CD14-positive monocyte (primary cell): ENCODE data around the gene GALNTL6. TPM values are rescaled to one million over a fixed set of nuclear protein-coding genes. Genes with fewer than 3 reads are reported as not detected.

Source experiments
- DNase-seq, 3 donors: peaks; one replicate each; pipeline ENCODE4 v3.0.0-alpha.2; 2011 to 2022
- H2AFZ ChIP-seq: 2 replicates; pipeline ENCODE4 v1.6.0; 2012; ENCODE audit warnings: mild to moderate bottlenecking, low read depth, low read length, inconsistent platforms; ENCODE audit not compliant: insufficient read depth, poor library complexity, severe bottlenecking
- H3K27ac ChIP-seq, 2 donors: 1 replicate in 1 of 2; 2 replicates in 1 of 2; pipeline ENCODE4 v1.5.1; 2012 to 2013; ENCODE audit warnings: low read length in 2 of 2, control low read depth in 1 of 2, inconsistent platforms in 1 of 2, low read depth in 1 of 2, mild to moderate bottlenecking in 1 of 2
- H3K27me3 ChIP-seq, 2 donors: one replicate each; pipeline versions ENCODE4 v1.6.0 to v1.6.1; 2011 to 2013; ENCODE audit warnings: low read length in 2 of 2; ENCODE audit not compliant: control insufficient read depth in 2 of 2, insufficient read depth in 2 of 2
- H3K36me3 ChIP-seq, 2 donors: replicated peaks in 1 of 2; 1 replicate in 1 of 2; 2 replicates in 1 of 2; pipeline versions ENCODE4 v1.5.1 to v1.6.1; 2012 to 2013; ENCODE audit warnings: low read length in 2 of 2, control low read depth in 1 of 2, inconsistent platforms in 1 of 2, mild to moderate bottlenecking in 1 of 2; ENCODE audit not compliant: insufficient read depth in 2 of 2, control insufficient read depth in 1 of 2
- H3K4me1 ChIP-seq, 2 donors: 1 replicate in 1 of 2; 2 replicates in 1 of 2; pipeline versions ENCODE4 v1.5.1 to v1.6.1; 2012 to 2013; ENCODE audit warnings: low read length in 2 of 2, control low read depth in 1 of 2, inconsistent platforms in 1 of 2, mild to moderate bottlenecking in 1 of 2, moderate library complexity in 1 of 2; ENCODE audit not compliant: insufficient read depth in 2 of 2, control insufficient read depth in 1 of 2
- H3K4me2 ChIP-seq: replicated peaks from 2 replicates; pipeline ENCODE3; 2012; ENCODE audit warnings: low read length, moderate library complexity, mild to moderate bottlenecking; ENCODE audit not compliant: poor library complexity, severe bottlenecking; ENCODE audit errors: extremely low read depth
- H3K4me3 ChIP-seq, 3 experiments: fragments of 200-600 bp in 1 of 3; sonication (generic) in 1 of 3; replicated peaks in 1 of 3; 1 replicate in 2 of 3; 2 replicates in 1 of 3; pipeline ENCODE4 v1.5.1; 2011 to 2013; ENCODE audit warnings: low read length in 3 of 3, mild to moderate bottlenecking in 3 of 3, control low read depth in 2 of 3, low read depth in 2 of 3, inconsistent platforms in 1 of 3, moderate library complexity in 1 of 3
- H3K79me2 ChIP-seq: 2 replicates; pipeline ENCODE4 v1.6.0; 2012; ENCODE audit warnings: mild to moderate bottlenecking, control low read depth, inconsistent platforms, low read length, moderate library complexity; ENCODE audit not compliant: insufficient read depth
- H3K9ac ChIP-seq: 2 replicates; pipeline ENCODE4 v1.6.0; 2017; ENCODE audit warnings: low read length, mild to moderate bottlenecking; ENCODE audit not compliant: insufficient read depth, poor library complexity, severe bottlenecking
- H3K9me3 ChIP-seq, 2 donors: replicated peaks in 1 of 2; 1 replicate in 1 of 2; 2 replicates in 1 of 2; pipeline versions ENCODE4 v1.5.1 to v1.6.1; 2012 to 2013; ENCODE audit warnings: low read length in 2 of 2, control low read depth in 1 of 2; ENCODE audit not compliant: control insufficient read depth in 1 of 2, insufficient read depth in 1 of 2
- H4K20me1 ChIP-seq: 2 replicates; pipeline ENCODE4 v1.6.0; 2012; ENCODE audit warnings: mild to moderate bottlenecking, low read length, control low read depth, moderate library complexity; ENCODE audit not compliant: insufficient read depth
- H3K27ac Mint-ChIP-seq, 7 donors: one replicate each; pipeline ENCODE4 v1.8.0; 2020; ENCODE audit warnings: mild to moderate bottlenecking in 7 of 7, mixed read lengths in 7 of 7, moderate library complexity in 6 of 7, inconsistent platforms in 2 of 7
- H3K27me3 Mint-ChIP-seq, 3 donors: one replicate each; pipeline ENCODE4 v1.8.0; 2021 to 2022; ENCODE audit warnings: low read depth in 3 of 3, mild to moderate bottlenecking in 3 of 3, mixed read lengths in 3 of 3, moderate library complexity in 3 of 3, inconsistent platforms in 1 of 3
- H3K36me3 Mint-ChIP-seq, 2 donors: one replicate each; pipeline ENCODE4 v1.8.0; 2020; ENCODE audit warnings: mixed read lengths in 2 of 2, inconsistent platforms in 1 of 2, mild to moderate bottlenecking in 1 of 2
- H3K4me1 Mint-ChIP-seq: one replicate; pipeline ENCODE4 v1.8.0; 2020; ENCODE audit warnings: mild to moderate bottlenecking, mixed read lengths
- H3K4me3 Mint-ChIP-seq, 2 donors: one replicate each; pipeline ENCODE4 v1.8.0; 2020; ENCODE audit warnings: mild to moderate bottlenecking in 2 of 2, mixed read lengths in 2 of 2, moderate library complexity in 1 of 2
- H3K9me3 Mint-ChIP-seq, 7 donors: one replicate each; pipeline ENCODE4 v1.8.0; 2020 to 2022; ENCODE audit warnings: mixed read lengths in 7 of 7, mild to moderate bottlenecking in 6 of 7, moderate library complexity in 6 of 7, inconsistent platforms in 2 of 7
- WGBS: methylation state at CpG from one replicate; pipeline ENCODE4 v1.1.5; 2013; ENCODE audit warnings: missing lambda C conversion rate; ENCODE audit not compliant: insufficient coverage; 5-methylcytosine and 5-hydroxymethylcytosine counted together
- intact Hi-C, 2 donors: fragments of 100-400 bp; cut with micrococcal nuclease; formaldehyde crosslinking; loops; one replicate each; pipeline versions ENCODE4 v1.15.0 to v1.15.1; 2023
- polyA plus RNA-seq, 3 donors: library from polyadenylated mRNA; depleted of rRNA in 1 of 3; unstranded in 2 of 3; stranded (reverse) in 1 of 3; fragments of 300-500 nt in 2 of 3; fragments of >200 nt in 1 of 3; fragmentation: Illumina TruSeq in 2 of 3; gene quantifications; 1 replicate in 2 of 3; 2 replicates in 1 of 3; pipeline ENCODE4 v1.2.3, GENCODE V29; 2012 to 2021
- TF ChIP-seq, protein P1 (sequence below): fragments of 200-600 bp; IDR thresholded peaks from one replicate; pipeline ENCODE4 v1.8.0; 2022; ENCODE audit warnings: antibody characterized with exemption, mild to moderate bottlenecking

GALNTL6 gene
- polyA plus RNA-seq, 3 donors = 0.05 TPM; not detected in 2

DNA sequence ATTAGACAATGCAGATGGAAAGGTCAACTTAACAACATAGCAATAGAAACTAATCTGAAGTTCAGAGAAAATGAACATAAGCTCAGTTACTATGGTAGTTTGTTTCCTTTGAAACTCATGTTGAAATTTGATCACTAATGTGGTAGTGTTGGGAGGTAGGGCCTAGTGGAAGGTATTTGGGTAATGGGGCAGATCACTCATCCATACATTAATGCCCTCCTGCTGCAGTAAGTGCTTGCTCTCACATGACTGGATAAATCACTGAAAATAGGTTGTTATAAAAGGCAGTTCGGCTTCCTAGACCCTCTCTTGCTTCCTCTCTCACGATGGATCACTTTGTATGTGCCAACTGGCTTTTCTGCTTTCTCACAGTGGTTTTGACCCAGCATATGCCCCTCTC, 788.0 kb downstream of the GALNTL6 start:
- no peaks in the 10 kb centered on the region for H3K79me2 ChIP-seq
- Mint-ChIP-seq H3K27me3 (peaks cover 0 to 3% (median 2%) of the 10 kb centered on the region in 3 donors), H3K4me1 (no peaks in the 10 kb centered on the region), H3K27ac (no peak overlapping the region), H3K4me3 (no peak overlapping the region), H3K9me3 (peaks cover 0 to 1% (median 0%) of the 10 kb centered on the region in 7 donors), H3K36me3 (no peaks in the 10 kb centered on the region)
- DNase-seq = no peak
- H3K9me3 ChIP-seq = no peaks in the 10 kb centered on the region
- no peak overlapping the region for H3K4me3 ChIP-seq
- H2AFZ ChIP-seq = no peak overlapping the region
- WGBS = 61% methylated on average over 2 of the region's 2 CpGs
- H3K27me3 ChIP-seq = no peaks in the 10 kb centered on the region
- H3K9ac ChIP-seq = no peak overlapping the region
- intact Hi-C loops = no loop called here
- TF ChIP-seq, protein P1, sequence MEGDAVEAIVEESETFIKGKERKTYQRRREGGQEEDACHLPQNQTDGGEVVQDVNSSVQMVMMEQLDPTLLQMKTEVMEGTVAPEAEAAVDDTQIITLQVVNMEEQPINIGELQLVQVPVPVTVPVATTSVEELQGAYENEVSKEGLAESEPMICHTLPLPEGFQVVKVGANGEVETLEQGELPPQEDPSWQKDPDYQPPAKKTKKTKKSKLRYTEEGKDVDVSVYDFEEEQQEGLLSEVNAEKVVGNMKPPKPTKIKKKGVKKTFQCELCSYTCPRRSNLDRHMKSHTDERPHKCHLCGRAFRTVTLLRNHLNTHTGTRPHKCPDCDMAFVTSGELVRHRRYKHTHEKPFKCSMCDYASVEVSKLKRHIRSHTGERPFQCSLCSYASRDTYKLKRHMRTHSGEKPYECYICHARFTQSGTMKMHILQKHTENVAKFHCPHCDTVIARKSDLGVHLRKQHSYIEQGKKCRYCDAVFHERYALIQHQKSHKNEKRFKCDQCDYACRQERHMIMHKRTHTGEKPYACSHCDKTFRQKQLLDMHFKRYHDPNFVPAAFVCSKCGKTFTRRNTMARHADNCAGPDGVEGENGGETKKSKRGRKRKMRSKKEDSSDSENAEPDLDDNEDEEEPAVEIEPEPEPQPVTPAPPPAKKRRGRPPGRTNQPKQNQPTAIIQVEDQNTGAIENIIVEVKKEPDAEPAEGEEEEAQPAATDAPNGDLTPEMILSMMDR = no peak
- H3K36me3 ChIP-seq = no peaks in the 10 kb centered on the region
- H3K4me1 ChIP-seq = no peaks in the 10 kb centered on the region
- no peaks in the 10 kb centered on the region for H4K20me1 ChIP-seq
- no peak overlapping the region for H3K4me2 ChIP-seq
- no peak overlapping the region for H3K27ac ChIP-seq

DNA sequence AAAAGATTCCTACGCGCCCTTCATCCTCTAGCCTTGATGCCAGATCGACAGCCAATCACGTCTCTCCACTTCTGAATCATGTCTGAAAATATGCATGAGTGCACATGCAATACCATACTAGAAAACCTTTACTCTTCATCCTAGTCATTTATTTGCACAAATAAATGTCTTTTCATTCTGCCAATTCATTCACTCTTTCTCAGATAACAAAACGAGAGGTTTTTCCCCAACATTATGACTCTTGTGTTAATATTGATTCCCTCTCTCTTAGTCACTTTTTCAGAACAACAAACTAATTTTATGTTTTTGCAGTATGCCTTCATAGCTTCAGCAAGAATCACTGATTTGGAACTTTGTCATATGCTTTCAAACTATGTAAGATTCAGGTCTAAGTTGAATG, 806.0 kb downstream of the GALNTL6 start:
- TF ChIP-seq, protein P1 = no peak
- no peak overlapping the region for H3K4me3 Mint-ChIP-seq
- no peak overlapping the region for H2AFZ ChIP-seq
- H3K27ac Mint-ChIP-seq = peak overlapping the region in 1 of 7 donors; percentile 9
- no peaks in the 10 kb centered on the region for H3K36me3 Mint-ChIP-seq
- no peak overlapping the region for H3K27ac ChIP-seq
- H3K9ac ChIP-seq = no peak overlapping the region
- no peaks in the 10 kb centered on the region for H4K20me1 ChIP-seq
- intact Hi-C loops = no loop called here
- H3K4me3 ChIP-seq = no peak overlapping the region
- no peak for DNase-seq
- H3K4me1 Mint-ChIP-seq = no peaks in the 10 kb centered on the region
- WGBS = no CpG with 5 or more reads among the region's 5 CpGs
- no peak overlapping the region for H3K4me2 ChIP-seq
- no peaks in the 10 kb centered on the region for H3K36me3 ChIP-seq
- H3K4me1 ChIP-seq = no peaks in the 10 kb centered on the region
- H3K79me2 ChIP-seq = no peaks in the 10 kb centered on the region
- H3K9me3 Mint-ChIP-seq = peaks cover 0 to 2% (median 0%) of the 10 kb centered on the region in 7 donors
- H3K27me3 ChIP-seq = no peaks in the 10 kb centered on the region
- peaks cover 0 to 9% (median 0%) of the 10 kb centered on the region in 3 donors for H3K27me3 Mint-ChIP-seq
- no peaks in the 10 kb centered on the region for H3K9me3 ChIP-seq
